Measurements from ENCODE around the gene SLC25A11.

DNA sequence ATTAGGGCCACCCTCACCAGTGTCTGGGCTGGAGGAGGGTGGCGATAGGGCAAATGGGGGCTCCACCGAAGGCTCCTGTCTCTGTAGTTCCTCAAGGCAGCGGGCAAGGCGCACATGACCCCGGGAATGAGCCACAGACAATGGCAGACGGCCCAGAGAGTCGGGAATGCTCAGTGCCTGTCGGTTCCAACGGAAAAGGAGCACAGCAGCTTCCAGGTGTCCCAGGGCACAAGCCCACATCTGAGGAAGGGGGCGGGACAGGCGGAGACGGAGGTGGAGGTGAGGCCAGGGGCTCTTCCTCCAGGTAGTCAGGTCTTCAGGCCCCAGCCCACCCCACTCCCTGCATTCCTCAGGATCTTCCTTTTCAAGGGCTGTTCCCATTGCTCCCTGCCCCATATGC, 32.9 kb upstream of the SLC25A11 start:
- TF ChIP-seq, protein P1, sequence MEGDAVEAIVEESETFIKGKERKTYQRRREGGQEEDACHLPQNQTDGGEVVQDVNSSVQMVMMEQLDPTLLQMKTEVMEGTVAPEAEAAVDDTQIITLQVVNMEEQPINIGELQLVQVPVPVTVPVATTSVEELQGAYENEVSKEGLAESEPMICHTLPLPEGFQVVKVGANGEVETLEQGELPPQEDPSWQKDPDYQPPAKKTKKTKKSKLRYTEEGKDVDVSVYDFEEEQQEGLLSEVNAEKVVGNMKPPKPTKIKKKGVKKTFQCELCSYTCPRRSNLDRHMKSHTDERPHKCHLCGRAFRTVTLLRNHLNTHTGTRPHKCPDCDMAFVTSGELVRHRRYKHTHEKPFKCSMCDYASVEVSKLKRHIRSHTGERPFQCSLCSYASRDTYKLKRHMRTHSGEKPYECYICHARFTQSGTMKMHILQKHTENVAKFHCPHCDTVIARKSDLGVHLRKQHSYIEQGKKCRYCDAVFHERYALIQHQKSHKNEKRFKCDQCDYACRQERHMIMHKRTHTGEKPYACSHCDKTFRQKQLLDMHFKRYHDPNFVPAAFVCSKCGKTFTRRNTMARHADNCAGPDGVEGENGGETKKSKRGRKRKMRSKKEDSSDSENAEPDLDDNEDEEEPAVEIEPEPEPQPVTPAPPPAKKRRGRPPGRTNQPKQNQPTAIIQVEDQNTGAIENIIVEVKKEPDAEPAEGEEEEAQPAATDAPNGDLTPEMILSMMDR (IDR thresholded peaks at IDR 0.05): no peak
- TF ChIP-seq POLR2A (IDR thresholded peaks at IDR 0.05): no peak

All from uterus (tissue), 2 donors.